Activated CD8-positive, alpha-beta memory T cell treated with anti-CD3 and anti-CD28 coated beads, Interleukin-2, amount 50 U/mL, for 24 hours (primary cell): ENCODE results near the gene CCN2.

ENCODE experiments used
- DNase-seq: peaks from one replicate; pipeline ENCODE4 v3.0.0-alpha.2; 2020; ENCODE audit errors: extremely low read depth

The CCN2 gene

DNA sequence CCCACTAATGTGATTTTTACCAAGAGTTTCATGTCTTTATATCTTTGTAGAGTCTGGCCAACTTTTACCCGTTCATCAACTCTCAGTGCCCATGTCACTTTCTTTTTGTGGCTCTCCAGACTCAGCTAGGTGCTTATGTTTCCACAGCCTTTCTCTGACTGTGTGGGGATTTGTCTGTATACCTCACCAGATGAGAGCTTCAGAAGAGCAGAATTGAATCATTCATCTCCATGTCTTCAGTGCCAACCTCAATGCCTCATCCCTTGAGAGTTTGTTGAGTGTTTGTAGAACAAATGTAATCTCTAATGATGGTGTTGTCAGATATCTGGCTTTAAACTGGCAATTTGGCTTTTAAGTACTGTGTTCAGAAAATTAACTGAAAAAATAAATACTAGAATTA lies 16.8 kb upstream of the CCN2 start:
- DNase-seq = no peak

DNA sequence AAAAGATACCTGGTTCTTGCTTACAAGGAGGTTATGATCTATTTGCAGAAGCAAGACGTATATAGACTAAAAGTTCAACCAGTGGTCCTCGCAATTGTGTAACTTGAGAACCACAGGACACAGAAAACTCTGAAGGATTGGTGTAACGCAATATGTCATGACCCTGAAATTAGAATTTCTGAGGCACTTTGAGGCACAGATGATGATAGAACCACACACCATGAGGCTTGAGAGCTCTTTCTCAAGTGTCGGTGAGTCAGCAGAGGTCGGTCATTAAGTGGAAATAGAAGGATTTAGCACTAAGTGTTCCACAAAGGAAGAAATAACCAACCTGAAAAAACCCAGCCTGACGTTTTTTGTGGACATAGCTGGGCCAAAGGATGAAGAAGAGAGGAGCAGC lies 15.3 kb upstream of the CCN2 start:
- DNase-seq = no peak

DNA sequence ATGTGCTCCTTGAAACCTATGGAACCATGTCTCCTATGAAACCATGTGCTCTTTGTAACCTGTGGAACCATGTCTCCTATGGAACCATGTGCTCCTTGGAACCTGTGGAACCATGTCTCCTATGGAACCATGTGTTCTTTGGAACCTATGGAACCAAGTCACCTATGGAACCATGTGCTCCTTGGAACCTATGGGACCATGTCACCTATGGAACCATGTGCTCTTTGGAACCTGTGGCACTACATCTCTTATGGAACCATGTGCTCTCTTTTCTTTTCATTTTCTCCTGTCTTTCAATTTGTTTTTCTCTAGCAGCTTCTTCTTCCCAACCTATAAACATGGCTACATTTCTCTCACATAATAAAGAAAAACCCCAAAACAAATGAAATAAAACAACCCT lies 11.9 kb upstream of the CCN2 start:
- DNase-seq = no peak

DNA sequence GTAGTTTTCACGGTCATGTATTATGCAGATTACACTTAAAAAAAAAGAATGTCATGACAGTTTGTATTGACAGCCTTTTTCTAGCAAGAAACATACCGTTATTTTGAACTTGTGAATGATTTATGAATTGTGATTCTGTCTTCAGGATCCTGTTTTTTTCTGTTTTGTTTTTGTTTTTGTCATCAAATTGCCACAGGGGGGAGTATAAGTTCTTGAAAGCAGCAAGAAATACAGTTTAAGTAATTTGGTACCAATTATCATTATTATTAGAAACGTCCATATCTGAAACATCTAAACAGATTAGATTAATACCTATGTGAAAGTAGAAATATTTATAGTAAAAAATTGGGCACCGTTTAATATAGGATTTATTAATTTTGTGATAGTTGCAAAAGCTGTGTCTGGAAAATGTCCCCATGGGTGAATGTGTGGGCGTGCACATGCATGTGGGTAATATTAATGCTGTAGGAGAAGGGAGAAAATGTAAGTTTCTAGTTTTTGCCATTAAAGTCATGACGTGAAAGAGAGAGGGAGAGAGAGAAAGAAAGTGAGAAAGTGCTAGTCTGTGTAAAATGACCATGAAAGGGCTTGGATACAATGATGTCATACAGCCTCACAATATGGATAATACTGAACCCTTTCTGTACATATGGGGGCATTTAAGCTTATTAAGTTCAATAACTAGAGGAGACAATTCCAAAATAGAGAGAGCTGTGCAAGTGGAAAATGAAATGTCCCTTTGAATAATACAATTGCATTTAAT lies 9.4 kb upstream of the CCN2 start:
- DNase-seq = no peak

DNA sequence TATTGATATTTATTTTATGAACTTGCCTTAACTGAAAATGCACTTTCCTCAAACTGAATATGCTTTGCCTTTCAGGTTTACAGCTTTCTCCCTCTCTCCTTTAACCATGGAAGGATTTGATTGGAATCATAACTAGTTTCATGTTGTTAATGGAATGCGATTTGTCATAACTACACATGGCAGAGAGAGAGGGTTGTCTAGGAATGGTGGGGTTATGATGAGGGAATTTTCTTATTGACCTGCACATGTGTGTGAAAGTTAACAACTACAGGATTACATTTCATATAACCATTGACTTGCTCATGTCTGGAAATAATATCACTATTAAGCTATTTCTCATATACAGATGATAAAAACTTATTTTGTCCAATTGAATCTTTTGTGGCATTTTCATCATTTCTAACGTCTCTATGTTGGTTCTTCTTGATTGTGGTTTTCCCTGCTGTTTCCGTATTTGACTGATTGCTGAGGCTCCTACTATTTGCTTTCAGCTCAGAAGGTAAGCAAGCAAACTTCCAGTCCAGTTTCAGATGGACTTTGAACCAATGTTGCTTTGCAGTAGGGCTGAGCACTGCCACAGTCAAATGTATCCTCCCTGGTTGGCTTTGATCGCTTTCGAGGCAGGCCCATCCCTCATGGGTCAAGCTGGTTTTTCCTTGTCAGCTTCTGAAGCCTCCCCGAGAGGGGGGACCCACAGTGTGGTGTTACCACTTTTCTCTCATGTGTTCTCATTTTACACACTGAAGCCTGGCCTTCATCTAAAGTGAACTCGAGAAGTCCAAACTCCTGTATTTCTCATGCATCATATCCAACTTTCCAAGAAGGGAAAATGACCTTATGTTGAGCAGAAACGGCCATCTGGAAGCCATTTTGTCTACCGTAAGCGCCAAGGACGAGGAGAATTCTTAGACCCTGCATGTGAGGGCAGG lies 7.6 kb upstream of the CCN2 start:
- DNase-seq = no peak

DNA sequence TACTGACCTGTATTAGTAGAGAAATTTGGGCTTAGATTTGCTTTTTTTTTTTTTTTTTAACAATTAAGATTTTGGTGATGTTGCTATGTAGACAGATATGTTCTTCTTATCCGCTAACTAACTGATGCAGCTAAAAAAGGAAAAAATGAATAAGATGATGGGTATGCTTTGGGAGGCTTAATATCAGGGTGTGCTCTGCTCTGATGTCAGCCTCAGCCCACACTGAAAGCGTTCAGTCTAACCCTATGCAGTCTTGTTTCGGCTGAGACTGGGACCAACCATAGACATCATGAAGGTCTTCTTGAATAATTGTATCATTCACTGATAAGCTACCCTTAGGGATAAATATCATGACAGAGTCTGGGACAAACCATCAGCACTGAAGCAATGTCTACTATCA lies 6.9 kb upstream of the CCN2 start:
- DNase-seq = no peak

DNA sequence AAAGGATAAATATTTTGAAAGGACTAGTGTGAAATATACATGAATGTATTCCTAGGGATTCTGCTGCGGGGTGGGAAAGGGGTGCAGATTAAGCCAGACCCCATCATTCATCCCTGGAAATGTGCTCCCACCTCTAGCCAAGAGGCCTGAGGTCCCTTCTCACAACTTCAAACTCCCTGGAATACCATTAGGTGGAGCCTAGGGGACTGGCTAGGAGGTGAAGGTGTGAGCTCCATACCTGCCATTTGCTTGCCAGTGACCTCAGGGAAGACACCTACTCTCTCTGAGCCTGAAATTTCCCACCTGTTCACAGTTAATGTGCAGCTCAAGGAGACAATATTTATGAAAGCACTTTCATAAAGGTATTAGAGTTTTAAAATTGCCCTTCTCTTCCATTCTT lies 4.7 kb upstream of the CCN2 start:
- no peak for DNase-seq

DNA sequence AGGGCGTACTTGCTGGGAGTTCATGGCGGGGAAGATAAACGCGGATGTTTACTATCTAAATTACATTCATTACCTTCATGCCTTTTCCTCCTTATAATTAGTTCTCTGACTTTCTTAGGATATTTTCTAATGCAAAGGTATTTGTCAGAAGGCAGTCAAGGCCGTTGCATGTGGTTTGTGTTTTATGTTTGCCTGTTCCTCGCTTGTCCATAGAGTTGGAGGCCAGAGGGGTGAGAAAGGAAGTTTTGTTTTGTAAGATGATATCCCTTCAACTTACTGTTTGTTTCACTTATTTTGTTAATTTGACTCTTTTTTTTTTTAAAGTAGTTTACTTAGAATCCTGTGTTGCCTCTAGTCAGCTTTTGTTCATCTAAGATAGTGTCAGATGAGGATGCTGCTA lies 4.0 kb upstream of the CCN2 start:
- DNase-seq = no peak

DNA sequence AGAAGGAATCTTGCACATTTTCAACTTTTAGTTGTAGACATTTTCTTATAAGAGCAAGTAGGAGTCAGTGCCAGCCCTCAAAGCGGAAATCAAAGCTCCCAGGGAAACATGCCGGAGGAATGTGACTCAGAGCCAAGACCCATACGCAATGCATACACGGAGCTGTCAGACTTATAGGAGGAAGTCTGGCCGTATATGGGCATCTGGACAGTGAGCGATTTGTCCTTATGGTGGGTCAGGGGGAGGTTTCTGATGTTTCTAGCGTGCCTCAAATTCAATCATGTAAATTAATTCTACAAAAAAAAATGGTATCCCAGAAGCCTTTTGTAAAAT lies 3.6 kb upstream of the CCN2 start:
- no peak for DNase-seq

DNA sequence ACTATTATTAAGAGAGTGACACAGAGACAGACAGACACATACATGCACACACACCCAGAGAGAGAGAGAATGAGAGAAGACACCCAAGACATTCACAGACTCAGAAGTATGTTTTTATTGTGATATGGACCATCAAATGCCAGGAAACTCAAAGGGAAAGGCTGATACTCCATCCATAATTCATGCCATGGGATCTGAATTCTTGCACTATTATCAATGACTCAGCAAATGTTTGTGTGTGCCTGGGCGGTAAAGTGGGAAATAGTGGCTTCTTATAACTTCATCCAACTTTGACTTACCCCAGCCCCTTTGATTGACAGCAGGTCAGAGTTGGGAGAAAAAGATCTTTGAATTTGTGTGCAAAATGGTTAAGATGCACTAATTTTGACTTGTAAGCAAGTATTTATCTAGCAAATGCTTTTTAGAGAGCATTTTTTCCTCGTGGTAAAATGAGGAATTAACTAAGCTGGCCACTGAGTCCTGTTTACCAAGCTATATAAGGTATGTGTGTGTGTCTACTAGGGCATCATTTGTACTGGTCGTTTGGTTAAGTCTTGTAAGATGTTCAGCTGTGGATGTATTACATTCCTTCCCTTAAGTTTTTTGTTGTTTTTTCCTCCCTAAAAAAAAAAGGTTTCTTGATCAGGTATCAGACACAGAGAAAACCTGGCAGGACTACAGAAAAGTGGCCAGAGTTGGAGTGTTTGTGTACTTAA lies 3.0 kb upstream of the CCN2 start:
- DNase-seq = no peak

DNA sequence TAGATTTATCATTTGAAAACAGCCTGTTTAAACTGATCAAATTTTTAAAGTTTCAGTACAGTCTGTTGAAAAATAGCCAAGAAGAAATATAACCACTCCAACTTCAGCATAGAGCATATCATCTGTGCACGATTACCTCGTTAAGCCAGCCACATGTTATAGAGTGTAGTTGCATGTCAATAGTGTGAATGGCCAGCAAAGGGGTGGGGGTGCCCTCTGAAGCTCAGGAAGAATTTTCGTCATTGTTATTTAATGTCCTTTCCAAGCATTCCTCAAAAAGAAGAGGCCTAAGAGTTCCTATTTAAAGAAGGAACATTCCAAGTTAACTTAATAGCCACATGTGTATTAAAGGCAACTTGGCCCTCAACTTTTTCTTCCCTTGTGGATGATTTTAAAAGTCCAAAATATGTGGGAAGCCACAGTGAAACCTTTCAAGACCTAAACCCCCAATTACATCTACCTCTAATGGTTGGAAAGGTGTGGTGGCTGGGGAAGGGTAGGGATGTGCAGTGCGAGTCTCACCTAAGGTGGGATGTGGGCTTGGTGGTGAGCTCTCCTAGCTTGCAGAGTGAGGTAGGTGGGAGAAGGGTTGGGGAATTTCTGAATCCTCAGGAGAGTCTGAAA lies 1.8 kb upstream of the CCN2 start:
- DNase-seq = no peak

DNA sequence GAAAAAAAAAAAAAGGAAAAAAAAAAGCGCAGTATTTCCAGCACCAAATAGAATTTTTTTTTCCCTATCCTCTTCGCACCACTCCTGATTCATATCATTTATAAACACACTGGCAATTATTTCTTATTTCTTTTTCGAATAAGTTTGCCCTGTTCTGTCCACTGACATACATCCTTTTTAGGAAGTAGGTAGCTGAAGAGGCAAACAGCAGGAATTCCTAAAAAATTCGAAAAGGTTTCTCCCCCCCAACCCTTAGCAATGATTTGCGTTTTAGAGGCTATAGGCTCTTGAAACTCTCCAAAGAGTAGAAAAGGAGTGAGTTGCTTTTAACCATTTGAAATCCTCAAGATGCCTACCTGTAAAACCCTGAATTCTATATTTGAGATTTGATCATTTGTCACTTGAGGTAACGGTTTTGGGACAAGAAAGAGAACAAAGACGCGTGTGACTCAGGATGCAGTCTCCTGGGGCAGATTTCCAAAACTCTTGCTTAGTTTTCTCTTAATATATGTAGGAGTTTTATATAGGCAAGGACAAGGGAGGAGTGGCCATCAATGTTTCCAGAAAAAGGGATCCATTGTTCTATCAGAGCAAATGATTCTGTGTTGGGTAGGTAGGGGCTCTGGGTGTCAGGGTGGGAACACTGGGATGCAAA lies 531 bp upstream of the CCN2 start:
- no peak for DNase-seq

DNA sequence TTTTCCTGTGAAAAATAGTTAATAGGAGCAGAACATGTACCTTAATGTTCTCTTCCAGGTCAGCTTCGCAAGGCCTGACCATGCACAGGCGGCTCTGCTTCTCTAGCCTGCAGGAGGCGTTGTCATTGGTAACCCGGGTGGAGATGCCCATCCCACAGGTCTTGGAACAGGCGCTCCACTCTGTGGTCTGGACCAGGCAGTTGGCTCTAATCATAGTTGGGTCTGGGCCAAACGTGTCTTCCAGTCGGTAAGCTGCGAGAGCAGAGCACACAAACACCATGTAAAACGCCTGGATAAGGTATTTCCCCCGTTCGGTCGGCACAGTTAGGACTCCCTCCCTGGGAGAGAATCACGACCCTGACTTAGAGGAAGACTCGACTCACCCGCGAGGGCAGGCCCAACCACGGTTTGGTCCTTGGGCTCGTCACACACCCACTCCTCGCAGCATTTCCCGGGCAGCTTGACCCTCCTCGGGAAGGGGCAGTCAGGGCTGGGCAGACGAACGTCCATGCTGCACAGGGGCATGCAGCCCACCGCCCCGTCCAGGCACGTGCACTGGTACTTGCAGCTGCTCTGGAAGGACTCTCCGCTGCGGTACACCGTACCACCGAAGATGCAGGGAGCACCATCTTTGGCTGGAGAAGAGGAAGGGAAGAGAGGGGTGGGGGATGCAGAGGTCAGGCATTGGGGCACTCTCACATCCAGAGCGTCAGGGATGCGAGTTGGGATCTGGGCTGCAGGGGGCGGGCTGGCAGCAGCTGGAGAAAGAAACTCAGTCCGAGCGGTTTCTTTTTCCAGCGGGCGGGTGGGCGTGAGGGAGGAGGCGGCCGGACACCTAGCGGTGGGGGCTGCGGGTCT lies 1.0 kb downstream of the CCN2 start:
- no peak for DNase-seq

DNA sequence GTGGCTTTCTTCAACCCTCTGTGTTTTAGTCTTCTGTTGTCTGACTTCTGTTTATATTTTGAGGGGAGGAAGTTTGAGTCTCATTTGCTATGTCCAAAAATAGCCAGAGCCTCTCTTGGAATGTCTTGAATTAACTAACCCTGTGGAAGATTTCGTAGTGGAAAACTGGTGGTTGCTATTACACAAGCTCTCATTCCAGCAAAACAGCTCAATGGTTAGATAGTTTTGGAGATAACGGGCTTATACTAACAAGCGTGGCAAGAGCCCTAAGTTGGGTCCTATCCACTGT lies 1.6 kb downstream of the CCN2 start:
- no peak for DNase-seq

DNA sequence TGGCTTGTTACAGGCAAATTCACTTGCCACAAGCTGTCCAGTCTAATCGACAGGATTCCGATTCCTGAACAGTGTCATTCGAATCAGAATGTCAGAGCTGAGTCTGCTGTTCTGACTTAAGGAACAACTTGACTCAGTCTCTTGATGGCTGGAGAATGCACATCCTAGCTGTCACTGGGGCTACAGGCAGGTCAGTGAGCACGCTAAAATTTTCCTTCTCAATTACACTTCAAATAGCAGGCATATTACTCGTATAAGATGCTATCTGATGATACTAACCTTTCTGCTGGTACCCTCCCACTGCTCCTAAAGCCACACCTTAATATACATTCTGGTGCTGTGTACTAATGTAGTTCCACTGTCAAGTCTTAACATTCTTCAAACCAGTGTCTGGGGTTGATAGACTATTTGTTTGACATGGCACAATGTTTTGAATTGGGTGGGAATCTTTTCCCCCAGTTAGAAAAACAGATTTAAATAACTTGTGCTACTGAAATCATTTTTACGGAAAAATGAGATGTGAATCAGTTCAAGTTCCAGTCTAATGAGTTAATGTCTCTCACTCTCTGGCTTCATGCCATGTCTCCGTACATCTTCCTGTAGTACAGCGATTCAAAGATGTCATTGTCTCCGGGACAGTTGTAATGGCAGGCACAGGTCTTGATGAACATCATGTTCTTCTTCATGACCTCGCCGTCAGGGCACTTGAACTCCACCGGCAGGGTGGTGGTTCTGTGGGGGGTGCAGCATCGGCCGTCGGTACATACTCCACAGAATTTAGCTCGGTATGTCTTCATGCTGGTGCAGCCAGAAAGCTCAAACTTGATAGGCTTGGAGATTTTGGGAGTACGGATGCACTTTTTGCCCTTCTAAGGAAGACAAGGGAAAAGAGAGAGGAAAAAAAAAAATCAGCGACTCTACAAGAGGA lies 2.2 kb downstream of the CCN2 start:
- no peak for DNase-seq

DNA sequence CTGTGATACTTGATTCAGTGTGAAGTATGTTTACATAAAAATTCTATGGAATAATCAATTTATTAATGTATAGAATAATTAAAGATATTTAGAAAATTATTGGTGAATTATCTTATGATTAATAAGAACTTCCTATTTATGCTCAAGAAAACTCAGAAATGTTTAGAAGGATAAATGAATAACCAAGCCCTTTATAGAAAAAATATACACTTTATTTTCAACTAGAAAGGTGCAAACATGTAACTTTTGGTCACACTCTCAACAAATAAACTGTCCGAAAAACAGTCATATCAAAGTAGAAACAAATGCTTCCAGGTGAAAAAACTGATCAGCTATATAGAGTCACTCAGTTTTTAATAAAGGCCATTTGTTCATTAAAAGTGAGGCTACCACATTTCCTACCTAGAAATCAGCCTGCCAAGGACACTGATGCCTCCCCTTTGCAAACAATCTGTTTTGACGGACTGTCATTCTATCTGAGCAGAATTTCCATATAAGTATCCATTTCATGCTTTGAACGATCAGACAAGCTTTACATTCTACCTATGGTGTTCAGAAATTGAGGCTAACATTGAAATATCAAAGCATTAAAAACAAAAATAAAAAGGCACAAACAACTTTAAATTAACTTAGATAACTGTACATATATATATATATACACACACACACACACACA lies 3.0 kb downstream of the CCN2 start:
- no peak for DNase-seq

DNA sequence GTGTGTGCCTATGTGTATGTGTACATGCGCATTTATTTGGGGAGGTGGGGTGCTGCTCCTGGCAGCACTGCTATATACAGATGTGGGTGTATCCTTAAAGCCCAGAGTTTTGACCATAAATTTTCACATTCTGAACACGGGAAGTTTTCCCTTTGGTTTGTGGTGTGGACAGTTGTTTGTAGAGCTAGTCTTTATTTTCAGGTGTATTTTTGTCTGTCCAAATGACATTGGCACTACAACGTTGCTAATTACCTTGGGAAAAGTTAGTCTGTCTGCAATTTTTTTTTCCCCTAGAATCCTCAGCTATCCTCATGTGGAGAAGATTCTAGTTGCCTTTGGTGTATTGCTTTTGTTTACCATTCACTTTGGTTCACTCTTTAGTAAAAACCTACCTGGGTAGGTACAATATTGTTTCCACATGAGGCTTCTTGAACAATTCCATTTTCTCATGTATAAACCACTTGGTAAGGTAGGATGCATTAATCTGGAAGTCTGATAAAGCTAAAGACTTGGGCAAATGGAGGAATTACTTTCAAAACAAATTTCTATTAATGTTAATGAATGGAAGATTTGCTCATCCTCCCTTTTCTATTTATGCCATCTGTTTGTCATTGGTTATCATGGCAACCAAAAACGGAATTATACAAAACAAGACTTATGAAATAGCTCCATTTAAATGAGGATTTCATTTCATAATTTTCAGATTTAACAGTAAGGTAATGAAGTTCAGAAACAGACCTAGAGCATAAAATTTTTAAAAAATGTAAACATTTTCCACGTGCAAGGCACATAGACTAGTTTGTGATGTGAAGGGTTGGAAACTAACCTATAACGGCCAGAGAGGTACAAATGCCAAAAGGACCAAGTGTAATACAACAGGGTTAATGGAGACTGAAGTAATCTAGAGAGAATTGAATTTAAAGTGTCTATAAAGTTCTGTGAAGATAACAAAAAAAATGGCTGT lies 3.9 kb downstream of the CCN2 start:
- DNase-seq = no peak

DNA sequence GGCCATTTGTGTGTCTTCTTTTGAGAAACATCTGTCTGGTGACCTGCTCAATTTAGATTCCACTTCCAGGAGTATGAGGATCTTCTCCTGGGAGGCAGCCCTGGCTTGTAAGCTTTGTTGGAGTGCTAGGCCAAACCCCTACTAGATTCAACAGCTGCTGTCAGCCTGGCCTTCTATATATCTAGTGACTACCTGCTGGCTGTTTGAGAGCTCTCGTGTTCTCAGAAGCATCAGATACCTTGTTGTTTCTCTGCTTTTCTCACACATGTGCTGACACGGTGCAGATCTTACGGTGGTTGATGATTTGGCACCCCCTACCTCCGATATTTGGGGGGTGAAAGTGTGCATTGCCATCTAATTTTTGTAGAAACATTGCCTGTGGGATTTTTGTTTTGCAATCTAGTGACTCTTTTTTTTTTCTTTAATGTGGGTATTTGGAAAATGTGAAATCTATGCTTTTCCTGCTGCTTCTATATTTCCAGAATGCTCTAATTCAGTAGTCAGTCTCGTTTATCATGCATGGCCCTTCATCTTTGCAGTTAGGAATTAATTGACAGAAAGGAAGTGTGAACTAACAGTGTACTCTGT lies 4.7 kb downstream of the CCN2 start:
- no peak for DNase-seq
